Psoas muscle (tissue), 8 donors: ENCODE data around the gene RAB7B. TPM values are rescaled to one million over a fixed set of nuclear protein-coding genes. Genes with fewer than 3 reads are reported as not detected.

Experiments
- ATAC-seq, 4 donors: fragments of 200-7000 bp; cut with Tn5 transposase; one replicate each; pipeline ENCODE4 v1.9.1; 2020; ENCODE audit warnings: moderate library complexity in 3 of 4, mild to moderate bottlenecking in 2 of 4
- DNase-seq, 2 donors: peaks; one replicate each; pipeline ENCODE4 v3.0.0-alpha.2; 2020
- H3K27ac ChIP-seq: fragments of 200-600 bp; one replicate; pipeline ENCODE4 v1.8.0; 2022
- H3K27me3 ChIP-seq, 3 donors: fragments of 200-600 bp in 1 of 3; one replicate each; pipeline versions ENCODE4 v1.6.1 to v1.8.0; 2013 to 2022; ENCODE audit warnings: low read length in 2 of 3, mild to moderate bottlenecking in 2 of 3, moderate library complexity in 1 of 3; ENCODE audit not compliant: insufficient read depth in 3 of 3
- H3K36me3 ChIP-seq, 2 donors: fragments of 200-600 bp in 1 of 2; one replicate each; pipeline versions ENCODE4 v1.6.1 to v1.8.0; 2013 to 2022; ENCODE audit warnings: low read depth in 1 of 2, mild to moderate bottlenecking in 1 of 2, moderate library complexity in 1 of 2; ENCODE audit not compliant: insufficient read depth in 1 of 2
- H3K4me1 ChIP-seq: fragments of 200-600 bp; one replicate; pipeline ENCODE4 v1.8.0; 2022
- H3K4me3 ChIP-seq: fragments of 200-600 bp; one replicate; pipeline ENCODE4 v1.8.0; 2022; ENCODE audit warnings: mild to moderate bottlenecking
- H3K9me3 ChIP-seq: fragments of 200-600 bp; one replicate; pipeline ENCODE4 v1.8.0; 2022
- CTCF ChIP-seq: fragments of 200-600 bp; IDR thresholded peaks from one replicate; pipeline ENCODE4 v1.8.0; 2022; ENCODE audit warnings: antibody characterized with exemption
- WGBS, 3 donors: extraction: QIAGEN DNeasy Blood & Tissue Kit; methylation state at CpG; one replicate each; pipeline versions ENCODE4 v1.1.6 to v1.1.7; 2013; 5-methylcytosine and 5-hydroxymethylcytosine counted together
- intact Hi-C, 2 donors: fragments of 100-400 bp; cut with DNase I; formaldehyde crosslinking; loops; one replicate each; pipeline versions ENCODE4 v1.11.0 to v1.14.2; 2022
- polyA plus RNA-seq, 3 donors: library from polyadenylated mRNA; stranded (reverse); fragments of 200-250 nt; gene quantifications; one replicate each; pipeline ENCODE4 v1.2.3, GENCODE V29; 2013
- total RNA-seq, 4 donors: library from RNA; stranded (reverse); fragmentation: NEBNext Ultra II Directional in 2 of 4; extraction: Animal tissue kit (Norgen Biotek cat#: 25700) in 2 of 4; gene quantifications; one replicate each; pipeline versions ENCODE4 v1.2.1 to v1.2.4, GENCODE V29; 2021 to 2023
- donor health status: healthy with polysubstance abuse.
- donor health status: DM: no; HTN: no; CAD: no; lungs with moderate emphysema.
- donor health status: Bipolar disorder and iron deficiency.
- donor health status: healthy.
- donor health status: DM: yes; HTN: yes; CAD: no.
- donor health status: DM: no; HTN: no; CAD: no.
- donor health status: DM: no; HTN: no; CAD: no.
- donor health status: DM: yes; HTN: yes; CAD: no.

RAB7B gene
- total and polyA plus RNA-seq, 7 donors: 0.17 to 1.2 (median 0.34) TPM

GRCh38 chr1:206049293-206049692 lies 46.1 kb upstream of the RAB7B start:
- Histone ChIP-seq H3K4me1 (no peaks in the 10 kb centered on the region), H3K27me3 (no peaks in the 10 kb centered on the region), H3K4me3 (no peak overlapping the region), H3K27ac (no peak overlapping the region), H3K9me3 (no peaks in the 10 kb centered on the region), H3K36me3 (no peaks in the 10 kb centered on the region)
- DNase-seq (no peak), ATAC-seq (no peak)
- no peak for TF ChIP-seq CTCF
- intact Hi-C loops: no loop called here

GRCh38 chr1:206048582-206048981 lies 45.4 kb upstream of the RAB7B start:
- 66 to 78% (median 73%) methylated on average over 6 of the region's 6 CpGs for WGBS, 3 donors

GRCh38 chr1:206047271-206047670 lies 44.1 kb upstream of the RAB7B start:
- WGBS, 3 donors: 51 to 59% (median 59%) methylated on average over 4 of the region's 4 CpGs
- Histone ChIP-seq H3K4me3 (no peak overlapping the region), H3K27ac (no peak overlapping the region), H3K36me3 (no peaks in the 10 kb centered on the region), H3K9me3 (no peaks in the 10 kb centered on the region), H3K4me1 (no peaks in the 10 kb centered on the region), H3K27me3 (peaks cover 0 to 3% (median 0%) of the 10 kb centered on the region in 3 donors)
- TF ChIP-seq CTCF: no peak
- no peak for ATAC-seq
- intact Hi-C loops: no loop called here
- DNase-seq: no peak

More at GRCh38 chr1:206048582-206048981, 45.4 kb upstream of the RAB7B start:
- H3K9me3 ChIP-seq: no peaks in the 10 kb centered on the region
- DNase-seq (no peak), ATAC-seq (no peak)
- no peaks in the 10 kb centered on the region for H3K4me1 ChIP-seq
- no peaks in the 10 kb centered on the region for H3K27me3 ChIP-seq
- TF ChIP-seq CTCF: no peak
- H3K4me3 ChIP-seq: no peak overlapping the region
- no peaks in the 10 kb centered on the region for H3K36me3 ChIP-seq
- no peak overlapping the region for H3K27ac ChIP-seq
- intact Hi-C loops: no loop called here

- WGBS, 3 donors: 40 to 44% (median 42%) methylated on average over 7 of the region's 7 CpGs
- Histone ChIP-seq H3K4me1 (no peaks in the 10 kb centered on the region), H3K9me3 (no peaks in the 10 kb centered on the region), H3K27ac (no peak overlapping the region), H3K27me3 (peaks cover 0 to 9% (median 0%) of the 10 kb centered on the region in 3 donors), H3K4me3 (no peak overlapping the region), H3K36me3 (no peaks in the 10 kb centered on the region)
- ATAC-seq (no peak), DNase-seq (no peak)
- no peak for TF ChIP-seq CTCF
- intact Hi-C loops: no loop called here
These were observed 38.4 kb upstream of the RAB7B start for GRCh38 chr1:206041640-206042039.

GRCh38 chr1:206040328-206040727 lies 37.1 kb upstream of the RAB7B start:
- TF ChIP-seq CTCF: no peak
- ATAC-seq: no peak
- intact Hi-C loops: no loop called here

More at GRCh38 chr1:206040328-206040727, 37.1 kb upstream of the RAB7B start:
- no peak overlapping the region for H3K4me3 ChIP-seq
- 47 to 58% (median 49%) methylated on average over 5 of the region's 5 CpGs for WGBS, 3 donors
- peaks cover 0 to 9% (median 0%) of the 10 kb centered on the region in 3 donors for H3K27me3 ChIP-seq
- H3K36me3 ChIP-seq: no peaks in the 10 kb centered on the region
- no peak overlapping the region for H3K27ac ChIP-seq
- no peaks in the 10 kb centered on the region for H3K9me3 ChIP-seq
- DNase-seq: no peak
- H3K4me1 ChIP-seq: no peaks in the 10 kb centered on the region
